Heart right ventricle (tissue), 16 donors: ENCODE measurements around the gene EGFLAM. TPM values are rescaled to one million over a fixed set of nuclear protein-coding genes. Genes with fewer than 3 reads are reported as not detected.

ENCODE experiments used
- ATAC-seq, 8 donors: fragments of 200-7000 bp; cut with Tn5 transposase; one replicate each; pipeline ENCODE4 v1.9.1; 2020; ENCODE audit warnings: mild to moderate bottlenecking in 8 of 8, moderate library complexity in 8 of 8, moderate number of reproducible peaks in 1 of 8
- DNase-seq, 2 donors: peaks; one replicate each; pipeline ENCODE4 v3.0.0-alpha.2; 2020
- H3K27ac ChIP-seq, 10 donors: fragments of 200-600 bp; sonication (generic) in 2 of 10; one replicate each; pipeline versions ENCODE4 v1.5.0 to v1.8.0; 2020 to 2022; ENCODE audit warnings: mild to moderate bottlenecking in 3 of 10
- H3K27me3 ChIP-seq, 7 donors: fragments of 200-600 bp; one replicate each; pipeline ENCODE4 v1.8.0; 2021 to 2022; ENCODE audit warnings: mild to moderate bottlenecking in 2 of 7
- H3K36me3 ChIP-seq, 9 donors: fragments of 200-600 bp; sonication (generic) in 1 of 9; one replicate each; pipeline versions ENCODE4 v1.5.0 to v1.8.0; 2020 to 2022; ENCODE audit warnings: mild to moderate bottlenecking in 2 of 9
- H3K4me1 ChIP-seq, 9 donors: fragments of 200-600 bp; sonication (generic) in 1 of 9; one replicate each; pipeline versions ENCODE4 v1.5.0 to v1.8.0; 2020 to 2022; ENCODE audit warnings: mild to moderate bottlenecking in 4 of 9
- H3K4me3 ChIP-seq, 10 donors: fragments of 200-600 bp; sonication (generic) in 2 of 10; one replicate each; pipeline versions ENCODE4 v1.5.0 to v1.8.0; 2020 to 2022; ENCODE audit warnings: mild to moderate bottlenecking in 7 of 10, moderate library complexity in 2 of 10
- H3K9me3 ChIP-seq, 11 donors: fragments of 200-600 bp in 10 of 11; sonication (generic) in 2 of 11; one replicate each; pipeline versions ENCODE4 v1.5.0 to v1.8.0; 2013 to 2022; ENCODE audit warnings: mild to moderate bottlenecking in 2 of 11, control low read depth in 1 of 11, moderate library complexity in 1 of 11
- CTCF ChIP-seq, 9 donors: fragments of 200-600 bp; sonication (generic) in 2 of 9; IDR thresholded peaks; one replicate each; pipeline versions ENCODE4 v1.5.0 to v1.8.0; 2021 to 2022; ENCODE audit warnings: antibody characterized with exemption in 9 of 9, mild to moderate bottlenecking in 5 of 9, moderate library complexity in 1 of 9
- WGBS, 2 donors: extraction: QIAGEN DNeasy Blood & Tissue Kit; methylation state at CpG; one replicate each; pipeline ENCODE4 v1.1.7; 2013; ENCODE audit warnings: inconsistent platforms in 1 of 2; 5-methylcytosine and 5-hydroxymethylcytosine counted together
- intact Hi-C, 10 donors: fragments of 100-400 bp; cut with DNase I; formaldehyde crosslinking; loops; one replicate each; pipeline versions ENCODE4 v1.11.1 to v1.14.2; 2022
- polyA plus RNA-seq, 2 donors: library from polyadenylated mRNA; stranded (reverse); fragments of 200-250 nt; gene quantifications; one replicate each; pipeline ENCODE4 v1.2.3, GENCODE V29; 2013
- total RNA-seq, 10 donors: library from RNA; stranded (reverse); fragmentation: NEBNext Ultra II Directional in 3 of 10; extraction: Animal tissue kit (Norgen Biotek cat#: 25700) in 3 of 10; gene quantifications; one replicate each; pipeline versions ENCODE4 v1.2.1 to v1.2.4, GENCODE V29; 2021 to 2023
- donor health status: Arrhythmogenic right ventricular cardiomyopathy.
- donor health status: ischemic (EF 13 %, LVEDD 7.1; RV severe dilation, severe dysfunction).
- donor health status: healthy with polysubstance abuse.
- donor health status: DM: no; HTN: yes; CAD: no.
- donor health status: DM: no; HTN: no; CAD: no.
- donor health status: ischemic (EF 25% LVEDD 6.9; RV normal size, moderate dysfunction).
- donor health status: ischemic (EF 25% LVEDD 5.7; RV mildly dilated, moderate dysfunction).
- donor health status: healthy.
- donor health status: DM: yes; HTN: yes; CAD: no.
- donor health status: Ischemic cardiomyopathy.
- donor health status: ischemic (EF 35%, LVEDD 5.7; RV mildly dilated, moderate dysfunction).
- donor health status: nonischemic (EF 11% LVEDD 7.7; RV severe dilation, severe dysfunction).
- donor health status: DM: yes; HTN: yes; CAD: no.
- donor health status: PGD.
- donor health status: ischemic (EF 29% LVEDD 5.4; RV normal size, mild dysfunction).
- donor health status: nonischemic (EF 23%, LVEDD 6.1; RV moderate dilation, normal function).

Gene EGFLAM
- total and polyA plus RNA-seq, 12 donors, result 3.4 to 15.3 (median 7.6) TPM

- WGBS, 2 donors, result 77 to 82% methylated on average over 6 of the region's 6 CpGs
- Histone ChIP-seq H3K27me3 (peaks cover 0 to 42% (median 10%) of the 10 kb centered on the region in 7 donors), H3K4me1 (peaks cover 0 to 5% (median 0%) of the 10 kb centered on the region in 9 donors), H3K9me3 (peaks cover 0 to 2% (median 0%) of the 10 kb centered on the region in 11 donors), H3K27ac (no peak overlapping the region), H3K36me3 (no peaks in the 10 kb centered on the region), H3K4me3 (no peak overlapping the region)
- no peak for DNase-seq
- TF ChIP-seq CTCF (IDR thresholded peaks at IDR 0.05), result no peak
- intact Hi-C loops, result loop anchor here in 2 of 10 donors (10.0 kb wide), 2 partner anchors 189 to 199 kb away; no protein-coding TSS in a partner anchor
- ATAC-seq, result no peak
Measured at GRCh38 chr5:38403877-38404635, 145.7 kb downstream of the EGFLAM start.

DNA sequence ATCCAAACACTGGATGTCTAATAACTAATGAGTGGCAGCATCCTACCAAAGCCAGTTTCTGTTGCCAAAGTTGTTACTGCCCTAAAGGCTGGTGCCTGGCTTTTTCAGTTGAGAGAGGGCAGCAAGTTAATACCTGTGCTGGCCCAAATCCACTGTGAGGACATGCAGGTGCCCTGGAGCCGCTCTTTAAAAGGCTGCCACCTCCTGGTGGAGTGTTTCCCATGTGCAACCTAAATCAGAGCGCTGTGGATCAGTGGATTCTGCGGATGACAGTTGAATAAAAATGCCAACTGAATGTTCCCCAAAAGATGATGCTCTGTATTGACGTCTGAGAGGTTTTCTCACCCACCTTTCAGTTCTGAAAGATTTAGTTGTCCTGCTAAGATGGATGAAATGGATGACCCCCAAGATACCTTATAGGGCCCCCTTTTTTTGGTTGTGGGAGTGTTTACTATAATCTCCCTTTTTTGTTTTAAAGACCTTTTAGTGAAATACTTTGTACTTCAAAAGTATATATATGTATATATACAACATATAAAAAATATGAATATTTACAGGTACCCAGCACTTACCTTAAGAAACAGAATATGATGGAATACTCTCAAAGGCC, 146.4 kb downstream of the EGFLAM start:
- Histone ChIP-seq H3K36me3 (no peaks in the 10 kb centered on the region), H3K4me3 (no peak overlapping the region), H3K4me1 (peaks cover 0 to 5% (median 0%) of the 10 kb centered on the region in 9 donors), H3K27me3 (peaks cover 0 to 47% (median 17%) of the 10 kb centered on the region in 7 donors), H3K27ac (no peak overlapping the region), H3K9me3 (peaks cover 0 to 2% (median 0%) of the 10 kb centered on the region in 11 donors)
- ATAC-seq (no peak), DNase-seq (no peak)
- intact Hi-C loops, result loop anchor here in 2 of 10 donors (10.0 kb wide), 2 partner anchors 190 to 200 kb away; no protein-coding TSS in a partner anchor
- TF ChIP-seq CTCF (IDR thresholded peaks at IDR 0.05), result peak in 5 of 9 donors; percentile 3 to 36 (median 20)
- 39 to 53% methylated on average over 4 of the region's 4 CpGs for WGBS, 2 donors

DNA sequence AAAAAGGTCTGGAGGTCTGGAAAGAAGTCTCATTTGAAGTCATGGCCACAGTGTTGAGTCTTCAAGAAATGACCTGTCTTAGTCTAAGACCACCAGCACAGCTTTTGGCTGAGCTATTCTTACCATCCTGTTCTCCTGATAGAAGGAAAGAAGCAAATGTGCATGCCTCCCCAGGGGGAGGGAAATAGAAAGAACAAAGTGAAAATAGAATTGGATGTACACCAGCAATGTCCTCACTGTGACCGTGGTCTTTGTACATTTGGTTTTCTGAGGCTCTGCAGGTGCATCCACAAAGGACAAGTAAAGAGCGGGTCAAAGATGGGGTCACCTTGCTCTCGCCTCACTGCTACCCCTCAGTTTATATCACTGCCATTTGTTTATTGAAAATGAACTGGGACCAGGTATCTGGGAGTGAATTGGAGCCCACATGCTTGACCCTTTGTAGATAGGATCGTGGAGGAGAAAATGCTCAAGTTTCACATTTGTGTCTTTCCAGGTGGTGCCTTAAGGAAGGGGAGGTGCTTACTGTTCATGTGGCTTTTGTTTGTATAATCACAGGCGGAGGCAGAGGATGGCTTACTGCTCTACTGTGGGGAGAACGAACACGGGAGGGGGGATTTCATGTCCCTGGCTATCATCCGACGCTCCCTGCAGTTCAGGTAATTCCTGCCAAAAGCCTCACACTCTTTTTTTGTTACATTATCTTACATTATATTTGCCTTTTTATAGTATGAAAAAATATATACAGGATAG, 150.3 kb downstream of the EGFLAM start:
- no peak for DNase-seq
- ATAC-seq, result no peak
- Histone ChIP-seq H3K36me3 (no peaks in the 10 kb centered on the region), H3K27ac (no peak overlapping the region), H3K27me3 (peaks cover 0 to 46% (median 14%) of the 10 kb centered on the region in 7 donors), H3K4me1 (peaks cover 0 to 3% (median 0%) of the 10 kb centered on the region in 9 donors), H3K4me3 (no peak overlapping the region), H3K9me3 (peaks cover 0 to 2% (median 0%) of the 10 kb centered on the region in 11 donors)
- no peak for TF ChIP-seq CTCF (IDR thresholded peaks at IDR 0.05)
- intact Hi-C loops, result loop anchor here in 2 of 10 donors (10.0 kb wide), 2 partner anchors 194 to 204 kb away; no protein-coding TSS in a partner anchor
- WGBS, 2 donors, result 73 to 80% methylated on average over 9 of the region's 9 CpGs
